ENCODE results near the gene NUCB1.
"Not testable (repeated sequence)": the region's sequence is repeated elsewhere in the genome, so short reads cannot be mapped to it uniquely, and the experiment has no call there.

Gene NUCB1

DNA sequence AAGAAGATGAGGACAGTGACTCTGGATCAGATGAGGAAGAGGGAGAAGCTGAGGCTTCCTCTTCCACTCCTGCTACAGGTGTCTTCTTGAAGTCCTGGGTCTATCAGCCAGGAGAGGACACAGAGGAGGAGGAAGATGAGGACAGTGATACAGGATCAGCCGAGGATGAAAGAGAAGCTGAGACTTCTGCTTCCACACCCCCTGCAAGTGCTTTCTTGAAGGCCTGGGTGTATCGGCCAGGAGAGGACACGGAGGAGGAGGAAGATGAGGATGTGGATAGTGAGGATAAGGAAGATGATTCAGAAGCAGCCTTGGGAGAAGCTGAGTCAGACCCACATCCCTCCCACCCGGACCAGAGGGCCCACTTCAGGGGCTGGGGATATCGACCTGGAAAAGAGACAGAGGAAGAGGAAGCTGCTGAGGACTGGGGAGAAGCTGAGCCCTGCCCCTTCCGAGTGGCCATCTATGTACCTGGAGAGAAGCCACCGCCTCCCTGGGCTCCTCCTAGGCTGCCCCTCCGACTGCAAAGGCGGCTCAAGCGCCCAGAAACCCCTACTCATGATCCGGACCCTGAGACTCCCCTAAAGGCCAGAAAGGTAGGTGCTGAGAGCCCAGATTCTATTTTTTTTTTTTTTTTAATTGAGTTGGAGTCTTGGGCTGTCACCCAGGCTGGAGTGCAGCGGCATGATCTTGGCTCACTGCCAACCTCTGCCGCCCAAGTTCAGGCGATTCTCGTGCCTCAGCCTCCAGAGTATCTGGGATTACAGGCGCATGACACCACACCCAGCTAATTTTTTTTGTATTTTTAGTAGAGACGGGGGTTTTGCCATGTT is 25.6 kb upstream of the NUCB1 start:
- no peak for DNase-seq

DNA sequence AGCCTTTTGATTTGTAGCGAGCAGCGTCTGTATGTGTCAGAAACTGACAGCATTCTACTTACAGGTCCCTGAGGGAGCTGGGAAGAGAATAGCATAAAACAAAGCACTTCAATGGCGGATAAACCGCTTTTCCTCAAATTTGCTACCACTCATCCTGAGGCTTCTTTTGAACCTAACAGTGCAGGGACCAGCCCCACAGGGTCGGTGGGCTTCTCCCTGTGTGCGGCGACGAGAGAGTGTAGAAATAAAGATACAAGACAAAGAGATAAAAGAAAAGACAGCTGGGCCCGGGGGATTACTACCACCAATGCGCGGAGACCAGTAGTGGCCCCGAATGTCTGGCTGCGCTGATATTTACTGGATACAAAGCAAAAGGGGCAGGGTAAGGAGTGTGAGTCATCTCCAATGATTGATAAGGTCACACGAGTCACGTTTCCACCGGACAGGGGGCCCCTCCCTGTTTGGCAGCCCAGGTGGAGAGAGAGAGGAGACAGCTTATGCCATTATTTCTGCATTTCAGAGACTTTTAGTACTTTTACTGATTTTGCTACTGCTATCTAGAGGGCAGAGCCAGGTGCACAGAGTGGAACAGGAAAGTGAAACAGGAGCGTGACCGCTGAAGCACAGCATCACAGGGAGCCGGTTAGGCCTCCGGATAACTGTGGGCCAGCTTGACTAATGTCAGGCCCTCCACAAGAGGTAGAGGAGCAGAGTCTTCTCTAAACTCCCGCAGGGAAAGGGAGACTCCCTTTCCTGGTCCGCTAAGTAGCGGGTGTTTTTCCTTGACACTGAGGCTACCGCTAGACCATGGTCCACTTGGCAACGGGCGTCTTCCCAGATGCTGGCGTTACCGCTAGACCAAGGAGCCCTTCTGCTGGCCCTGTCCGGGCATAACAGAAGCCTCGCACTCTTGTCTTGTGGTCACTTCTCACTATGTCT is 23.8 kb upstream of the NUCB1 start:
- not testable (repeated sequence) for DNase-seq

DNA sequence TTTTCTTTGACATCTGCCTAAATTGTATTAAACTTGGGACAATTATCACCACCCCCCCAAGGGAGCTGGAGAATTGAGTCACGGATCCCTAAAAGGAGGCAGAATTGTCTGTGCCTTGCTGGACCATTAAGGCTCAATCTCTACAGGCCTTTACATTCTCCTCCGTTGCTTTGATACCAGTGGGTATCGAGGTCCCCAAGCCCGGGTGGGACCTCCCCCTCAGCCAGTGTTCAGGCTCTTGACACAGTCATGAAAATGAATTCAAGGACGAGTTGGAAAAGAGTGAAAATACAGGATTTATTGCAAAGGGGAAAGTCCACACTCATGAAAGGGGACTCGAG is 22.3 kb upstream of the NUCB1 start:
- no peak for DNase-seq

DNA sequence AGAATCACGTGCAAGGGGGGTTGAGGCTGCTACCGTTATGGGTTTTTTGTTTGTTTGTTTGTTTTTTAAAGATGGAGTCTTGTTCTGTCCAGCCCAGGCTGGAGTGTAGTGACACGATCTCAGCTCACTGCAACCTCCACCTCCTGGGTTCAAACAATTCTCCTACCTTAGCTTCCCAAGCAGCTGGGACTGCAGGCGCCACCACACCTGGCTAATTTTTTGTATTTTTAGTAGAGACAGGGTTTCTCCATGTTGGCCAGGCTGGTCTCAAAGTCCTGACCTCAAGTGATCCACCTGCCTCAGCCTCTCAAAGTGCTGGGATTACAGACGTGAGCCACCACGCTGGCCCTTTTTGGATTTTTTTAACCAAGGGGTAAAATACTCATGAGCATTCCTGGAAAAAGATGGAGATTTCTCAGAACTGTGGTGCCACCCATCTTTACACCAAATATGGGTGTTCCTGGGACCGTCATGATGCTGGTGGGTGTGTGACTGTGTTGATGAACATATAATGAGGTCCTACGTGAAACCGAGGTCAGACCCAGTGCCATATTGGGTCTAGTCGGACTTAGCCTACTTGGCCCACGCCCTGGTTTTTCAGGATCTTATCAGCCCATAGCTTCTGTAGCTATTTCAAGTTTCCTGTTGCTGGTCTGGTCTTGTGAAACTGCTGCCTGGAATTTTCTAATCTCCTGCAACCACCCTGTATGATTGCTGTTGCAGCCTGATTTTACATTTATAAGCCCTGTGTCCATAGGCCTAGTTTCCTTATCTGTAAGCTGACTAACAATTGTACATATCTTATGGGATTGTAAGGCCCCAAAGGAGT is 21.7 kb upstream of the NUCB1 start:
- no peak for DNase-seq

DNA sequence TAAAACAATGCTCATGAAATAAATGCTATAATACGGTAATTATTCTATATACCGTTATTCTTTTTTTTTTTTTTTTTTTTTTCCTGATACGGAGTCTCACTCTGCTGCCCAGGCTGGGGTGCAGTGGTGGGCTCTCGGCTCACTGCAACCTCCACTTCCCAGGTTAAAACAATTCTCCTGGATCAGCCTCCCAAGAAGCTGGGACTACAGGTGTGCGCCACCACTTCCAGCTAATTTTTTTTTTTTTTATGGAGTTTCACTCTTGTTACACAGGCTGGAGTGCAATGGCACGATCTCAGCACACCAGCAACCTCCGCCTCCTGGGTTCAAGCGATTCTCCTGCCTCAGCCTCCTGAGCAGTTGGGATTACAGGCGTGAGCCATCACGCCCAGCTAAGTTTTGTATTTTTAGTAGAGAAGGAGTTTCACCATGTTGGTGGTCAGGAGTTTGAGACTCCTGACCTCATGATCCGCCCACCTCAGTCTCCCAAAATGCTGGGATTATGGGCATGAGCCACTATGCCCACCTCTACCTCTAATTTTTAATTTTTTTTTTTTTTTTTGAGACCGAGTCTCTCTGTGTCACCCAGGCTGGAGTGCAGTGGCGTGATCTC is 21.0 kb upstream of the NUCB1 start:
- no peak for DNase-seq

DNA sequence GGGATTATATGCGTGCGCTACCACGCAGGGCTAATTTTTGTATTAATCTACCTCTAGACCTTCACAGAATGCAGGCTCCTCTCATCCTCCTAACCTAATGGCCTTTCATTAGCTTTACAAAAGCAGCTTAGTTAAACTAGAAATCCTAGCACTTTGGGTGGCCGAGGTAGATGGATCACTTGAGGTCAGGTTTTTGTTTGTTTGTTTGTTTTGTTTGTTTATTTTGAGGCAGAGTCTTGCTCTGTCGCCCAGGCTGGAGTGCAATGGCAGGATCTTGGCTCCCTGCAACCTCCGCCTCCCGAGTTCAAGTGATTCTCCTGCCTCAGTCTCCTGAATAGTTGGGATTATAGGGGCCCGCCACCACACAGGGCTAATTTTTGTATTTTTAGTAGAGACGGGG is 20.4 kb upstream of the NUCB1 start:
- not testable (repeated sequence) for DNase-seq

DNA sequence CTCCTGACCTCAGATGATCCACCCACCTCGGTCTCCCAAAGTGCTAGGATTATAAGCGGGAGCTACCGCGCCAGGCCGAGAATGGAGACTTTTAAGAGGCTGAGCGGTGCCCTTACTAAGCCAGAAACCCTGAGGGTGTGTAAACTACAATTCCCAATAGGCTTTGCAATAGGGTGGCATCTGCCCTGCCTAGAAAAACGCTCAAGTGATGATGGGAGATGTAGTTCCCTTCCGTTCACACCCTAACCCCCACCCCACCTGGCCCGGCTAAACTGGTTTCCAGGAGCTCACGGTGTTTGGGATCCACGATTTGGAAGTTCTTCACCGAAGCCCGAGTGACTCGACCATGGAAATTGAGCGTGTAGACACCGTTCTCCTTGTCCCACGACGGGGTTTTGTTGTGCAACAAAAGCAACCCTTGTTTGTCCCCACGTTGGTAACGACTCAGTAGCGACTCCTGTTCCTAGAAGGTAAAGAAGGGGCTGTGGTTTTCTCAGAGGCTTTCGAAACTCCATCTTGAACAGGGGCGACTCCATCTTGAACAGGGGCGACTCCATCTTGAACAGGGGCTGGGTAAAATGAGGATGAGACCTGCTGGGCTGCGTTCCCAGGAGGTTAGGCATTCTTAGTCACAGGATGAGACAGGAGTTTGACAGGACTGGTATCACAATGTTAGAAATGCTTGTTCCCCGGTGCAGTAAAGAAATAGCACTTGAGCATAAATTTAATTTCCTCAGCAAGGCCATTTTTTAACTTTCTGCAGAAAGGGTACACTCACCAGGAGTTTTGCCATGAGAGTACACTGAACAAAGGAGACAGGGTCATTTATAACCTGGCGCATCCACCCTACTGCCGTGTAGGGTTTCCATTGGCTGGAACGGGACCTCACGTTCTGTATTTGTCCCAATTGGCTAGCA is 18.1 kb upstream of the NUCB1 start:
- DNase-seq, result no peak

DNA sequence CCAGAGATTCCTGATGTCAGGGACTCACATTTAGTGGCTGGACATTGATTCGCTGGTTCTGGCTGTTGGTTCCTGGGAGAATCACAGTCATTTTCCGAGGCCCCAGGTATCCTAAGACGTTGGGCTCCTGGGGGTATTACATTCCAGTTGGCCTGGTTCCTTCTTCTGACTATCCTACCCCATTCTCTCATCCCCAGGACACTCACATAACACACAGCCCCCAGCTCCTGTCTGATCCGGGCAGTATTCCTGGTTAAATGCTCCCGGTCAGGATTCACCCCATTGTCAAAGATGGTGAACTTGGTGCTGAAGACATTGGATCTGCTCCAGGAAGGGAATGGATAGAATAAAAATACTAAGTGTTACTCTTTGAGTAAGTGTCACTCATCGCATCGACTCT is 16.4 kb upstream of the NUCB1 start:
- no peak for DNase-seq

DNA sequence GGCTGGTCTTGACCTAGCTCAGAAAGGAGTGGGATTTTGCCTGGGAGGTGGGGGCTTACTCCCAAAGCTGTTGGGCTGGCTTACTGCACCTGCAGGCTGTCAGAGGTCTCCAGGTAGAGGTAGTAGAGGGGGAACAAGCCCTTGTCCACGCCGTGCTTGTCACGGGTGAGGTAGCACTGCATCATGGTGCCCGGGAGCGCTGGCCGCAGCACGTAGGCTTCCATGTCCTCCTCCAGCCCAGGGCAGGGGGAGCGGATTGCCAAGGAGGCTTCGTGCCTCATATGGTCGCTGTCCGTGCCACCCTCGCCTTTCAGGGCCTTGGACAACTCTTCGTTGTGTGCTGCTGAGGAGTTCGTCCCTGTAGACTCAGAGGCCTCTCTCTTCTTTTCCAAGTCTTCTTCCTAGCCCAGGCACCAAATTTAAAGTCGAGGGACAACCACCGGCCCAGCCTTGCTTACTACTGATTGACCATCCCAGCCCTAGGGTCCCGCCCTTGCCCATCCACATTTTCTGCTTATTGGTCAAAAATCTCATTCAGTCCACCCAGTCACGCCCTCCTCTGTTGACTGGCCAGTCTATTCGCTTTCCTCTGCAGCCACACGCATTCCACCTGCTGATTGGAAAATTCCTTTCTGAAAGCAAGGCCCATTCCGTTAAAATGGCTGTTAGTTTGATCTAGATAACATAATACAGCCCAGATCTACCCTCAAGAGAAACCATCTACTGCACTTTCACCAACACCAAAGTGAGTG is 12.1 kb upstream of the NUCB1 start:
- DNase-seq, result no peak

DNA sequence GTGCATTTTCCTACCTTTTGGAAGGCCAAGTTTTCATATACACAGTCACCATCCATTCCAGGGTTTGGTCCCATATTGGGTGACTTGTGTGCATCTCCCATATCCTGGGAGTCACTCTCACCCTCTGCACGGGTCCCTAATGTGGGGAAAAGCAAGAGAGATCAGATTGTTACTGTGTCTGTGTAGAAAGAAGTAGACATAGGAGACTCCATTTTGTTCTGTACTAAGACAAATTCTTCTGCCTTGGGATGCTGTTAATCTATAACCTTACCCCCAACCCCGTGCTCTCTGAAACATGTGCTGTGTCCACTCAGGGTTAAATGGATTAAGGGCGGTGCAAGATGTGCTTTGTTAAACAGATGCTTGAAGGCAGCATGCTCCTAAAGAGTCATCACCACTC is 10.6 kb upstream of the NUCB1 start:
- DNase-seq, result not testable (repeated sequence)

DNA sequence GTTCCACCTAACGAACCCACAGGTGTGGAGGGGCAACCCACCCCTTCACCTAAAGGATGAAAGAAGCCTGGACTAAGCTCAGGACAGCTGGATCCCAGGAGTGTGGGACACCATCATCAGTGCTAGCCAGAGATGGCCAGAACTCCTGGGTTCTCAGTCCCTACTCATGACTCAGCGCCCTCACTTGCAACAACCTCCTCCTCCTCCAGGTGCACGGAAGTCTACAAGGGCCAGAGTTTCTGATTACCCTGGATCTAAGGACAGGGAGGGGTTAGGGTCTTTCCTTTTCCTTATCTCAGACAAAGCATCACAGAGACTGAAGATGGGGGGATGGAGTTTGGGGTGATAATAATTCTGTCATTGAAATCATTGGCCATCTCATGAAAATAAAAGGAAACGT is 9.6 kb upstream of the NUCB1 start:
- no peak for DNase-seq

DNA sequence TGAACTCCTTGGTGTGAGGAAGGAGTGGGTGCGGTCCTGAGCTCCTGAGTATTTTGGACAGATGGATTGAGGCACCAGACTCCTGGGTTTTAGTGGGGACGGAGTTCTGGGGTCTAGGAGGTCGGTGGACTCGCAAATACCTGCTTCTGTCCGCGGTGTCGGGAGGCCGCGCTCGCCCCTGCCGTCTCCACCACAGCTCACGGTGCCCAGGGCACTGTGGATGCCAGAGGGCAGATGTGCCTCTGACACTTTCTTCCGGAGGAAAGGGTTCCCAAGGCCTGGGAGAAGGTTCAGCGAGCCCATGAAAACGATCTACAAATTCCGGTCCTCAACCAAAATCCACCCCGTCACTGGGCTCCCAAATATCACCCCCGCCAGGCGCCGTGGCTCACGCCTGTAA is 4.9 kb upstream of the NUCB1 start:
- DNase-seq, result no peak

DNA sequence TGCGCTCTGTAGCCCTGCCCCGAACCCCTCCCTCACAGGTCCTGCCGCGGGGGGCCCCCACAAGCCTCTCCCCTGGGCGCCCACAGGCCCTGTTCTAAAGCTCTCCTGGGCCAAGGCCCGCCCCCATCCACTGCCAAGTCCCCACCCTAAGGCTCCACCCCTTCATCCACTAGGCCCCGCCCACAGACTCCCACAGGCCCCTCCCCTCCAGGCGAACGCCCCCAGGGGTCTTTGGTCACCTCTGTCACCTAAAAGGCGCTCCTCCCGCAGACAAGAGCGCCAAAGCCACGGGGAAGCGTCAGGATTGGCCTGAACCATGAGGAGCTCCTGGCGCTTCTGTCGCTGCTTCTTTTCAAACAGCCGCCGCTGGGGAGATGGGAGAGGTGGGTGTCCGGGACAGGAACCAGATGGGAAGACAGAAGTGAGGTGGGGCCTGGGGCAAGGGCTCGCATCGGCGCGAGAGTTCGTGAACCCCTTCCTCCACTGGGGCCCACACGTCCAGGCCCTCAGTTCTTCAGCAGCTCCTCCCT is 3.9 kb upstream of the NUCB1 start:
- DNase-seq, result no peak

DNA sequence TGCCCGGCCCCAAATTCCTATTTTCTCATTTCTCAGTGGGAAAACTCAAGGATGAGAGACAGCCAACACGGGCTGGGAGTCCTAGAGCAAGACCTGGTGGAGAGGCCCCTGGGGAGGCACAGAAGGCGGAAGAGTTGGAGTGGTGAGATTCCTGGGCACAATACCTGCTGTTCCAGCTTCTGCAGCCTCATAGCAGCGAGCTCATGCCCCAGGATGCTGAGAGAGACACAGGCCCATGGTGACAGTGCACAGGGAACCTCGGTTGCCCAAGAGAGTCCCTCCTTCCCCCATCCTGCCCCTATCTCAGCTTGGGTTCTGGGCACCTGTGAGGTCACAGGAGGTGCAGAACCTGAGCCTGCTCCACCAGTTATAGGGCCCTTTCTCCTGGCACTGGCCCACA is 2.9 kb upstream of the NUCB1 start:
- DNase-seq, result no peak

DNA sequence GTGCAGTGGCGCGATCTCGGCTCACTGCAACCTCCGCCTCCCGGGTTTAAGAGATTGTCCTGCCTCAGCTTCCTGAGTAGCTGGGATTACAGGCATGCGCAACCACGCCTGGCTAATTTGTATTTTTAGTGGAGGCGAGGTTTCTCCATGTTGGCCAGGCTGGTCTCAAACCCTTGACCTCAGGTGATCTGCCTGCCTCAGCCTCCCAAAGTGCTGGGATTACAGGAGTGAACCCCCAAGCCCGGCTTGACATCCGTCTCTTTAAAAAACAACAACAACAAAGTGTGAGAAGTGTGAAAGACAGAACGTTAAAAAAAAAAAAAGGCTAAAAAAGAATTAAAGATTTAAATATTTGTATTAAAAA is 744 bp upstream of the NUCB1 start:
- not testable (repeated sequence) for DNase-seq

DNA sequence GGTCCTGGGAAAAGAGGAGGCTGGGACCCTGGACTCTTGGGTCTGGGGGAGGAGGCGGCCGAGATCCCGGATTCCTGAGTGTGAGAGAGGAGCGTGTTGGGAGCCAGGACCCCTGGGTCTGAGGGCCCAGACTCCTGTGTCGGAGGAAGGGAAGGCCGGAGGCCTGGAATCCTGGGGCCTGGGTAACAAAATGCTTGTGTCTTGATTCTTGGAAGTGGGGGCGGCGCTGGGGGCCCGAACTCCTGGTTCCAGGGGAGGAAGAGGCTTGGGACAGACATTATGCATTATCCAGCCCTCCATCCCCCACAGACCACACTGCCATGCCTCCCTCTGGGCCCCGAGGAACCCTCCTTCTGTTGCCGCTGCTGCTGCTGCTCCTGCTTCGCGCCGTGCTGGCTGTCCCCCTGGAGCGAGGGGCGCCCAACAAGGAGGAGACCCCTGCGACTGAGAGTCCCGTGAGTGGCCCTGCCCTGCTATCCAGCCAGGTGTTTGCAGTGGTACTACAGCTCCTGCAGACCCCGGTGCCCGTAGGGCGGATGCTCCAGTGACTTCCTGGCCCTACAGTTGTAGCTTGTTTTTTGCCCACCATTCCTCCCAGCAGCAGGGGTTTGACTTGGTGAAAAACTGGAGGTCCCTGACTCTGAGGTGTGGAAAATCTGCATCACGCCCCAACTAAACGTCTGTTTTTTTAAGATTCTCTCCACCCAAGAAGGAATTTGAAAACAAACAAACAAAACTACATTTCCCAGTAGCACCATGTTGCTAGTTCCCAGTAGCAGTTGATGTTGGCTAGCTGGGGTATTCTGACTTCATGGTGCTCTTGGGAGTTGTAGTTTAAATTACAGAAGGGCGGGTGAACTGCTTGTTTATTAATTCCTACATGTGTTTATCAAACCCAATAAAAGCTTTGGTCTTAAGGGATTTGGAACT is 630 bp downstream of the NUCB1 start:
- peak; percentile 13 for DNase-seq

DNA sequence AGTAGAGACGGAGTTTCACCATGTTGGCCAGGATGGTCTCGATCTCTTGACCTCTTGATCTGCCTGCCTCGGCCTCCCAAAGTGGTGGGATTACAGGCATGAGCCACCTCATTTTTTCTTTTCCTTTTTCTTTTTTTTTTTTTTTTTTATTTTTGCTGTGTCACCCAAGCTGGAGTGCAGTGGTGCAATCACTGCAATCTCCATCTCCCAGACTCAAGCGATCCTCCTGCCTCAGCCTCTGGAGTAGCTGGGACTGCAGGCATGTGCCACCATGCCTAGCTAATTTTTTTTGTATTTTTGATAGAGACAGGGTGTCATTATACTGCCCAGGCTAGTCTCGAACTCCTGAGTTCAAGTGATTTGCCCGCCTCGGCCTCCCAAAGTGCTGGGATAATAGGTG is 2.2 kb downstream of the NUCB1 start:
- not testable (repeated sequence) for DNase-seq

DNA sequence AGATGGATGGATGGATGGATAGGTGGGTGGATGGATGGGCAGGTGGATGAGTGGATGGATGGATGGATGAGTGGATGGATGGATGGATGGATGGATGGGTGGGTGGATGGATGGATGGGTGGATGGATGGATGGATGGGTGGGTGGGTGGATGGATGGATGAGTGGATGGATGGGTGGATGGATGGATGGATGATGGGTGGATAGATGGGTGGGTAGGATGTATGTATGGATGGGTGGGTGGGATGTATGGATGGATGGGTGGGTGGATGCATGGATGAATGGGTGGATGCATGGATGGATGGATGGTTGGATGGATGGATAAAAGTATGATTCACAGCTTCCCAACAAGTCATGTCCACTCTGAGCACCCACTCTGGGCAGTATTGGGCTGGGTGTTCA is 3.7 kb downstream of the NUCB1 start:
- DNase-seq, result not testable (repeated sequence)

DNA sequence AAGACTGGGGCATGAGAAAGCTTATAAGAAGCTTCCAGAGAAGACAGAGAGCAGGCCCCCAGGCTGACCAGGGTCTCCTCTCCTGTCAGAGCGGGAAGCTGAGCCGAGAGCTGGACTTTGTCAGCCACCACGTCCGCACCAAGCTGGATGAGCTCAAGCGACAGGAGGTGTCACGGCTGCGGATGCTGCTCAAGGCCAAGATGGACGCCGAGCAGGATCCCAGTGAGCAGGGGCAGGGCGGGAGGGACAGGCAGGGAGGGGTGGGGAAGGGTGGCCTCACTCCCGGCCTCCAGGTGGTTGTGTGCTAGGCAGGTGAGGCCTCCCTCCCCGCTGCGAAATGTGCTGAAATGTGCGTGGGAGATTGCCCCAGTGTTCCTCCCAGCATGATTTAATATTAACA is 5.6 kb downstream of the NUCB1 start:
- no peak for DNase-seq

DNA sequence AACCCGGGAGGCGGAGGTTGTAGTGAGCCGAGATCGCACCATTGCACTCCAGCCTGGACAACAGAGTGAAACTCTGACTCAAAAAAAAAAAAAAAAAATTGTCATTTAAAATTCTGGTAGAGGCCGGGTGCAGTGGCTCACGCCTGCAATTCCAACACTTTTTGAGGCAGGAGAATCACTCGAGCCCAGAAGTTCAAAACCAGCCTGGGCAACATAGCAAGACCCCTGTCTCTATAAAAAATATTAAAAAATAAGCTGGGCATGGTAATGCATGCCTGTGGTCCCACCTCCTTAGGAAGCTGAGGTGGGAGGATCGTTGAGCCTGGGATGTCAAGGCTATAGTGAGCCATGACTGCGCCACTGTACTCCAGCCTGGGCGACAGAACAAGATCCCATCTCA is 6.2 kb downstream of the NUCB1 start:
- no peak for DNase-seq

All from midbrain (tissue), 1 donor.